ENCODE measurements around the gene MROH8.

DNA sequence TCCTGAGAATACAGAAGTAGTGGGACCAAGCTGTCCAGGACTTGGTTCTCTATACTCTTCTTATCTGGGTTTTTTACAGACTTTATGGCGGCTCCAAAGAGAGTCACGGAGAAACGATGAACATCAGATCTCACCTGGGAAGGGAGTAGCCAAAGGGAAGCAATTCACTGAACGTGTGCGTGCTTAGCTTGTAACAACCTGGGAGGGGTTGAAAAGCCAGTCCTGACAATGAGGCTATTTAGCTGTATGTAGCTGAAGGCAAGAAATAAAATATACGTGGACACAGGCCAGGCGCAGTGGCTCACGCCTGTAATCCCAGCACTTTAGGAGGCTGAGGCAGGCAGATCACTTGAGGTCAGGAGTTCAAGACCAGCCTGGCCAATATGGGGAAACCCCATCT is 65.3 kb downstream of the MROH8 start:
- TF ChIP-seq ZFP3 (CRISPR knock-in tag; IDR thresholded peaks at IDR 0.05) (no peak), POU6F1 (CRISPR knock-in tag; IDR thresholded peaks at IDR 0.05; ENCODE audit: borderline replicate concordance, low read depth) (no peak), PATZ1 (CRISPR knock-in tag; IDR thresholded peaks at IDR 0.05; ENCODE audit: borderline replicate concordance) (no peak), ZNF8 (CRISPR knock-in tag; IDR thresholded peaks at IDR 0.05) (no peak), CSRNP3 (CRISPR knock-in tag; IDR thresholded peaks at IDR 0.05) (no peak), RARB (CRISPR knock-in tag; IDR thresholded peaks at IDR 0.05) (no peak), OSR1 (CRISPR knock-in tag; IDR thresholded peaks at IDR 0.05) (no peak)

Measured in SK-N-SH treated with all-trans-retinoic acid at 6 μM for 48 hours (cell line).